LNCaP clone FGC (cell line): Measurements from ENCODE around the gene INTU.

ENCODE experiments used
- DNase-seq: peaks from one replicate; pipeline ENCODE4 v3.0.0-alpha.2; 2011; ENCODE audit warnings: low read depth
- H3K4me3 ChIP-seq: 2 replicates; pipeline ENCODE4 v1.5.1; 2011; ENCODE audit warnings: mild to moderate bottlenecking, low read depth, low read length, control low read depth
- TF ChIP-seq, protein P1 (sequence below): IDR thresholded peaks from 2 replicates; pipeline ENCODE4 v1.5.1; 2012; ENCODE audit warnings: mild to moderate bottlenecking; ENCODE audit not compliant: control insufficient read depth, insufficient read depth; ENCODE audit errors: extremely low read depth

Gene INTU

GRCh38 chr4:127667772-127668171, 35.0 kb downstream of the INTU start:
- TF ChIP-seq, protein P1, sequence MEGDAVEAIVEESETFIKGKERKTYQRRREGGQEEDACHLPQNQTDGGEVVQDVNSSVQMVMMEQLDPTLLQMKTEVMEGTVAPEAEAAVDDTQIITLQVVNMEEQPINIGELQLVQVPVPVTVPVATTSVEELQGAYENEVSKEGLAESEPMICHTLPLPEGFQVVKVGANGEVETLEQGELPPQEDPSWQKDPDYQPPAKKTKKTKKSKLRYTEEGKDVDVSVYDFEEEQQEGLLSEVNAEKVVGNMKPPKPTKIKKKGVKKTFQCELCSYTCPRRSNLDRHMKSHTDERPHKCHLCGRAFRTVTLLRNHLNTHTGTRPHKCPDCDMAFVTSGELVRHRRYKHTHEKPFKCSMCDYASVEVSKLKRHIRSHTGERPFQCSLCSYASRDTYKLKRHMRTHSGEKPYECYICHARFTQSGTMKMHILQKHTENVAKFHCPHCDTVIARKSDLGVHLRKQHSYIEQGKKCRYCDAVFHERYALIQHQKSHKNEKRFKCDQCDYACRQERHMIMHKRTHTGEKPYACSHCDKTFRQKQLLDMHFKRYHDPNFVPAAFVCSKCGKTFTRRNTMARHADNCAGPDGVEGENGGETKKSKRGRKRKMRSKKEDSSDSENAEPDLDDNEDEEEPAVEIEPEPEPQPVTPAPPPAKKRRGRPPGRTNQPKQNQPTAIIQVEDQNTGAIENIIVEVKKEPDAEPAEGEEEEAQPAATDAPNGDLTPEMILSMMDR = no peak
- H3K4me3 ChIP-seq = no peak overlapping the region
- no peak for DNase-seq

GRCh38 chr4:127668770-127669169, 36.0 kb downstream of the INTU start:
- no peak for DNase-seq
- TF ChIP-seq, protein P1 = no peak

GRCh38 chr4:127669691-127670090, 36.9 kb downstream of the INTU start:
- TF ChIP-seq, protein P1 = no peak
- no peak overlapping the region for H3K4me3 ChIP-seq
- no peak for DNase-seq

More at GRCh38 chr4:127668770-127669169, 36.0 kb downstream of the INTU start:
- H3K4me3 ChIP-seq = no peak overlapping the region

GRCh38 chr4:127672111-127672510, 39.4 kb downstream of the INTU start:
- TF ChIP-seq, protein P1 = no peak
- DNase-seq = no peak
- no peak overlapping the region for H3K4me3 ChIP-seq

DNA sequence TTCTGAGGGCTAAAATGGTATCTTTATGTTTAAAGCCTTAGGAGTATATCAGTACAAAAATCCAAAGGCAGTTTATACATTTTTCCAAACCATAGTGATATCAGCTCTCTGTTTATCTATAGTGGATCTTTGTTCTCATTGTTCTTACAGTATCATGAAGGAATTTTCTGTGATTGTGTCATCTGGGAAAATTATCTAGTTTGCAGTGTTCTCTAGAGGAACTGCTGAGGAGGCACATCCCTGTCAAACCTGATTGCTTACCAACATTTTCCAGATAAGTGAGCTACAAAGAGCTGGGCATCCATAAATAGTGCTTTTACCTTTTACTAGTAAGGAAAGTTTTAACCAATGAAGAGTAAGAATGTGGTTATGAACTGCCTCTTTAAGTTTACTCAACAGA, 52.5 kb downstream of the INTU start:
- H3K4me3 ChIP-seq = no peak overlapping the region
- no peak for DNase-seq
- TF ChIP-seq, protein P1 = no peak

GRCh38 chr4:127686658-127687057, 53.9 kb downstream of the INTU start:
- TF ChIP-seq, protein P1 = no peak

GRCh38 chr4:127687580-127687979, 54.8 kb downstream of the INTU start:
- TF ChIP-seq, protein P1 = no peak
- no peak for DNase-seq
- H3K4me3 ChIP-seq = no peak overlapping the region

More at GRCh38 chr4:127686658-127687057, 53.9 kb downstream of the INTU start:
- no peak overlapping the region for H3K4me3 ChIP-seq
- no peak for DNase-seq
